K562 (cell line): ENCODE data around the gene VWA1. TPM values are rescaled to one million over a fixed set of nuclear protein-coding genes. Genes with fewer than 3 reads are reported as not detected.

Experiments
- ATAC-seq: fragments of 200-7000 bp; cut with Tn5 transposase; 3 replicates; pipeline ENCODE4 v1.9.1; 2020; ENCODE audit warnings: moderate library complexity
- BruUV-seq: library from RNA; stranded (reverse); fragments of 400-500 nt; replicated peaks from 2 replicates; lab custom pipeline; 2021; lab: Mats Ljungman, UMichigan
- CTCF ChIA-PET: fragments of 300-600 bp; formaldehyde crosslinking; extraction: SDS; loops from one replicate; lab custom pipeline; 2021; ENCODE audit warnings: low intra/inter-chr PET ratio; lab: Yijun Ruan, JAX
- POLR2A ChIA-PET: fragments of 300-600, 350-650 bp; sonication (Branson Sonifier 250); formaldehyde crosslinking; extraction: SDS; loops from one replicate; lab custom pipeline; 2021; ENCODE audit warnings: antibody characterized with exemption, inconsistent platforms; lab: Yijun Ruan, JAX
- DNase-seq, 4 experiments: peaks; one replicate each; pipeline versions ENCODE4 v3.0.0 to v3.0.0-alpha.2; 2011 to 2018; ENCODE audit warnings: low spot score in 3 of 4, mixed read lengths in 3 of 4; ENCODE audit errors: extremely low read depth in 1 of 4
- FAIRE-seq: peaks from 2 replicates; lab custom pipeline; 2011; peaks lifted over from hg19 to GRCh38; lab: Jason Lieb, UNC
- H2AFZ ChIP-seq: 2 replicates; pipeline ENCODE4 v1.6.0; 2011; ENCODE audit warnings: low read depth, low read length, control low read depth, inconsistent platforms
- H3K27ac ChIP-seq: fragments of 200-600 bp; 3 replicates; pipeline ENCODE4 v1.8.0; 2011; ENCODE audit warnings: low read depth, mild to moderate bottlenecking, control low read depth, inconsistent platforms, low read length, moderate library complexity, mixed read lengths; ENCODE audit errors: extremely low read depth
- H3K27me3 ChIP-seq, 2 experiments: fragments of 300-600 bp in 1 of 2; 2 replicates in 1 of 2; 3 replicates in 1 of 2; pipeline versions ENCODE4 v1.6.0 to v1.8.0; 2011; ENCODE audit warnings: inconsistent platforms in 2 of 2, low read length in 2 of 2, mild to moderate bottlenecking in 1 of 2, mixed read lengths in 1 of 2, moderate library complexity in 1 of 2; ENCODE audit not compliant: control insufficient read depth in 2 of 2, insufficient read depth in 2 of 2
- H3K36me3 ChIP-seq: fragments of 300-600 bp; 3 replicates; pipeline ENCODE4 v1.8.0; 2011; ENCODE audit warnings: mild to moderate bottlenecking, low read length, inconsistent platforms; ENCODE audit not compliant: control insufficient read depth, insufficient read depth
- H3K4me1 ChIP-seq, 2 experiments: fragments of 200-600 bp in 1 of 2; replicated peaks in 1 of 2; 2 replicates in 1 of 2; 3 replicates in 1 of 2; pipeline versions ENCODE4 v1.5.1 to v1.8.0; 2011; ENCODE audit warnings: inconsistent platforms in 2 of 2, low read length in 2 of 2, mild to moderate bottlenecking in 1 of 2, mixed read lengths in 1 of 2, moderate library complexity in 1 of 2; ENCODE audit not compliant: control insufficient read depth in 2 of 2, insufficient read depth in 2 of 2
- H3K4me2 ChIP-seq: 2 replicates; pipeline ENCODE4 v1.6.1; 2011; ENCODE audit warnings: low read length, control low read depth, inconsistent platforms, mixed read lengths; ENCODE audit not compliant: insufficient read depth
- H3K4me3 ChIP-seq: fragments of 200-600 bp; sonication (generic), shearing (Covaris generic); 2 replicates; pipeline ENCODE4 v1.5.1; 2016; ENCODE audit warnings: control low read depth, inconsistent platforms
- H3K79me2 ChIP-seq: fragments of 200-600 bp; 3 replicates; pipeline ENCODE4 v1.8.0; 2011; ENCODE audit warnings: low read length, inconsistent platforms; ENCODE audit not compliant: control insufficient read depth, insufficient read depth
- H3K9ac ChIP-seq, 2 experiments: 2 replicates each; pipeline versions ENCODE4 v1.6.0 to v1.6.1; 2011; ENCODE audit warnings: low read depth in 2 of 2, low read length in 2 of 2, control low read depth in 1 of 2, inconsistent platforms in 1 of 2, mild to moderate bottlenecking in 1 of 2, mixed read lengths in 1 of 2; ENCODE audit not compliant: insufficient read depth in 1 of 2
- H3K9me1 ChIP-seq: one replicate; pipeline ENCODE4 v1.6.0; 2011; ENCODE audit warnings: inconsistent platforms, mild to moderate bottlenecking, low read length, moderate library complexity; ENCODE audit not compliant: control insufficient read depth, insufficient read depth
- H3K9me3 ChIP-seq: replicated peaks from 2 replicates; pipeline ENCODE4 v1.5.1; 2011; ENCODE audit warnings: low read depth, low read length, inconsistent platforms; ENCODE audit not compliant: control insufficient read depth, insufficient read depth
- H4K20me1 ChIP-seq: replicated peaks from 2 replicates; pipeline ENCODE4 v1.6.1; 2011; ENCODE audit warnings: low read length, inconsistent platforms, mixed read lengths; ENCODE audit not compliant: control insufficient read depth, insufficient read depth
- CHCHD3 ChIP-seq: fragments of 250-450 bp; sonication (Bioruptor Pico); IDR thresholded peaks from 2 replicates; pipeline ENCODE4 v2.1.2; 2022; ENCODE audit warnings: mild to moderate bottlenecking
- CHD2 ChIP-seq: IDR thresholded peaks from 2 replicates; pipeline ENCODE4 v1.6.1; 2011; ENCODE audit warnings: low read depth, low read length
- KLF10 ChIP-seq: fragments of 250-450 bp; sonication (Bioruptor Pico); IDR thresholded peaks from 2 replicates; pipeline ENCODE4 v1.6.1; 2021; ENCODE audit warnings: matching md5 sums
- POLR3A ChIP-seq: IDR thresholded peaks from 2 replicates; pipeline ENCODE4 v1.6.1; 2011; ENCODE audit warnings: borderline replicate concordance, mild to moderate bottlenecking, moderate library complexity; ENCODE audit not compliant: insufficient read length, insufficient read depth; ENCODE audit errors: extremely low read depth
- PTBP1 ChIP-seq: fragments of 200-400 bp; formaldehyde crosslinking; IDR thresholded peaks from 2 replicates; pipeline ENCODE4 v1.6.1; 2017; ENCODE audit warnings: low read depth, low read length
- SMAD2 ChIP-seq: fragments of 150-350 bp; IDR thresholded peaks from 2 replicates; pipeline ENCODE4 v1.6.1; 2014; ENCODE audit warnings: low read depth, mild to moderate bottlenecking, low read length
- ZFP1 ChIP-seq: fragments of 450-650 bp; formaldehyde crosslinking; IDR thresholded peaks from 2 replicates; pipeline ENCODE4 v1.4.0; 2020; ENCODE audit warnings: mild to moderate bottlenecking, mixed read lengths
- ZNF121 ChIP-seq: sonication (generic); formaldehyde crosslinking; conservative IDR thresholded peaks from 2 replicates; pipeline ENCODE4 v1.8.0; 2022; ENCODE audit warnings: missing genetic modification reagents
- ZNF3 ChIP-seq: fragments of 250-450 bp; sonication (Bioruptor Pico); IDR thresholded peaks from 2 replicates; pipeline ENCODE4 v1.5.0; 2021; ENCODE audit warnings: mild to moderate bottlenecking, moderate library complexity
- WGBS: fragments of 100-300 bp; shearing (Covaris generic); methylation state at CpG from one replicate; pipeline ENCODE4 v1.1.6; 2016; ENCODE audit warnings: low coverage, mixed read lengths; ENCODE audit not compliant: insufficient coverage; ENCODE audit errors: missing lambda C conversion rate; 5-methylcytosine and 5-hydroxymethylcytosine counted together
- in situ Hi-C: fragments of 300-500 bp; cut with MboI; formaldehyde crosslinking; loops from 4 replicates; pipeline ENCODE4 v1.15.0; 2018; ENCODE audit warnings: inconsistent platforms, mixed read lengths
- intact Hi-C: fragments of 100-400 bp; cut with micrococcal nuclease; formaldehyde crosslinking; loops from 2 replicates; pipeline ENCODE4 v1.14.2; 2022
- polyA plus RNA-seq, 8 experiments: library from polyadenylated mRNA; depleted of rRNA in 4 of 8; stranded (reverse) in 5 of 8; unstranded in 3 of 8; fragments of >200 nt; fragmentation: Nextera tagmentation in 2 of 8; fragmentation: Illumina TruSeq in 1 of 8; extraction: Ambion mirVana in 2 of 8; extraction: Trizol in 1 of 8; gene quantifications; 2 replicates each; pipeline versions ENCODE4 v1.2.1 to v1.2.3, GENCODE V29; 2011 to 2014; ENCODE audit warnings: inconsistent platforms in 1 of 8, missing spikeins in 1 of 8
- total RNA-seq, 7 experiments: library from RNA; depleted of rRNA in 6 of 7; stranded (reverse); fragments of >200 nt in 6 of 7; fragmentation: Illumina TruSeq in 2 of 7; extraction: Trizol in 2 of 7; gene quantifications; 2 replicates each; pipeline versions ENCODE4 v1.2.1 to v1.2.3, GENCODE V29; 2011 to 2021; ENCODE audit warnings: low replicate concordance in 1 of 7
- TF ChIP-seq, protein P1 (sequence below): sonication (generic); formaldehyde crosslinking; IDR thresholded peaks from 2 replicates; pipeline ENCODE4 v1.5.0; 2020; ENCODE audit warnings: missing genetic modification reagents

Gene VWA1
- total and polyA plus RNA-seq, 9 of the 15 experiments (the other 6 are each of a cell fraction or from before 2014, with no cell fraction given) = 0.01 to 6.4 (median 0.85) TPM

DNA sequence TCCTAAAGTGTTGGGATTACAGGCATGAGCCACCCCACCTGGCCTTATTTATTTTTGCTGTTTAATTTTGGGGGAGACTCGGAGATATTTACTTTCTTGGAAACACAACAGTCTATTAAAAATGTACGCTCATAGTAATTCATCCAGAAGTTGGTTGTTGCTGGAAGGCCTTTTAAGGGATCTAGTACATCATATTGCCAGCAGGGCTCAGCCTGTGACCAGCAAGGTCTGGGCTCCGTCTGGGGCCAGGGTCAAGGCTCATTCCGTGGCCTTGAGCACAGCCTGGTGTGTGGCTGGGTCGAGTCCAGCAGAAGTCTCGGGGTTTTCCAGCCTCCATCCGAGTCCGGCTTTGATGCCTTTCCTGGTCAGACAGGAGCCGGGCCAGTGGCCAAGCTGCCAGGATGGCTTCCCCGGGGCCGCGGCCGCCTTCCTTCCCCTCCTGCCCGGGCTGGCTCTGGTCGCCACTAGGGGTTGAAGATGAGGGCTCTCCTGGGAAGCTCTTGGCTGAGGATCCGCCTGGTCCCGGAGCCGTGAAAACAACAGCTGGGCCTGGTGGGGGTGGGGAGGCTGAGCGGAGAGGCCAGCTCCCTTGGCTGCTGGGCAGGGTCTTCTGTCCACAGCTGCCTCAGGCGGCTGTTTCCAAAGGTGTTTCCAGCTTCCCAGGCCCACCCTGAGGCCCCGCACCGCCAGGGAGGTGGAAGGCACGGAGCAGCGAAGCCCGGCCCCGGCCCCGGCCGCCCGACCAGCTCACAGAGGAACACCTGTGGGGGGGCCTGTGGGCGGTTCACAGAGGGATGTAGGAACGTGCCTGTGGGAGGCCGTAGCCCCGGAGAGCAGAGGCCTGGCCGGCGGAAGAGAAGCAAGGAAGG lies 5.1 kb upstream of the VWA1 start:
- Histone ChIP-seq H3K4me3 (no peak overlapping the region), H3K36me3 (no peaks in the 10 kb centered on the region), H3K4me2 (no peak overlapping the region), H4K20me1 (no peaks in the 10 kb centered on the region), H3K9me3 (no peaks in the 10 kb centered on the region), H3K27me3 (no peaks in the 10 kb centered on the region), H3K27ac (no peak overlapping the region), H3K79me2 (no peaks in the 10 kb centered on the region; the same call in 2 of the 3 replicates), H3K4me1 (peaks cover 45 to 83% of the 10 kb centered on the region in 2 experiments), H3K9ac (peak overlapping the region in 1 of 2 experiments; percentile 79; a peak in 2 of 4 replicates), H3K9me1 (no peaks in the 10 kb centered on the region), H2AFZ (no peak overlapping the region)
- intact Hi-C loops = no loop called here
- BruUV-seq = no TSS peak
- ATAC-seq = no peak
- WGBS = 65% methylated on average over 16 of the region's 35 CpGs
- FAIRE-seq = no peak
- peak in 1 of 4 experiments; percentile 28 for DNase-seq
- ChIA-PET POLR2A (interaction anchor here (0.5 to 2.0 kb wide), 4 partner anchors 23 to 112 kb away, joined by 3 to 11 read pairs (median 4); partner anchors contain the start of gene MRPL20), CTCF (no interaction called here)
- TF ChIP-seq KLF10 (no peak), SMAD2 (no peak), ZNF3 (no peak), PTBP1 (no peak), ZNF121 (CRISPR knock-in tag) (no peak), ZFP1 (no peak), CHD2 (no peak), POLR3A (no peak), CHCHD3 (CRISPR knock-in tag) (no peak)
- TF ChIP-seq, protein P1, sequence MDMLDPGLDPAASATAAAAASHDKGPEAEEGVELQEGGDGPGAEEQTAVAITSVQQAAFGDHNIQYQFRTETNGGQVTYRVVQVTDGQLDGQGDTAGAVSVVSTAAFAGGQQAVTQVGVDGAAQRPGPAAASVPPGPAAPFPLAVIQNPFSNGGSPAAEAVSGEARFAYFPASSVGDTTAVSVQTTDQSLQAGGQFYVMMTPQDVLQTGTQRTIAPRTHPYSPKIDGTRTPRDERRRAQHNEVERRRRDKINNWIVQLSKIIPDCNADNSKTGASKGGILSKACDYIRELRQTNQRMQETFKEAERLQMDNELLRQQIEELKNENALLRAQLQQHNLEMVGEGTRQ (CRISPR knock-in tag) = no peak
- in situ Hi-C loops = no loop called here
